ENCODE data around the gene TSC2.

The TSC2 gene

DNA sequence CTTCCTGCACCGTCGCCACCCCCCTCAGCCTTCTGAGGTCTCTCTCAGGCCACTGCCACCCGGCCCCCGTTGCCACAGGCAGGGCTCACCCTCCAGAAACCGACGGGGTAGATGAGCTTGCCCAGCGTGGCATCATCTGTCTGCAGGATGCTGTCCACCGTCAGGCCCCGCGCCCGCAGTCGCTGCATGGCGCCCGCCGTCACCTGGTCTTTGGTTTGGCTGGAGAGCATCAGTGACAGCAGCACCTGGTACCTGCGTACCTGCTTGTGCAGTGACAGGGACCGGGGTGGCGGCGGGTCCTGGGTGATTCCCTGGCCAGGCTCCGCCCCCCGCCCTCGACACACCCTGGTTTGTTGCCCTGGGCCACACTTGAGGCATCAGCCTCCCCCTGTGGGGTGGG lies 3.2 kb upstream of the TSC2 start:
- no peak for DNase-seq

DNA sequence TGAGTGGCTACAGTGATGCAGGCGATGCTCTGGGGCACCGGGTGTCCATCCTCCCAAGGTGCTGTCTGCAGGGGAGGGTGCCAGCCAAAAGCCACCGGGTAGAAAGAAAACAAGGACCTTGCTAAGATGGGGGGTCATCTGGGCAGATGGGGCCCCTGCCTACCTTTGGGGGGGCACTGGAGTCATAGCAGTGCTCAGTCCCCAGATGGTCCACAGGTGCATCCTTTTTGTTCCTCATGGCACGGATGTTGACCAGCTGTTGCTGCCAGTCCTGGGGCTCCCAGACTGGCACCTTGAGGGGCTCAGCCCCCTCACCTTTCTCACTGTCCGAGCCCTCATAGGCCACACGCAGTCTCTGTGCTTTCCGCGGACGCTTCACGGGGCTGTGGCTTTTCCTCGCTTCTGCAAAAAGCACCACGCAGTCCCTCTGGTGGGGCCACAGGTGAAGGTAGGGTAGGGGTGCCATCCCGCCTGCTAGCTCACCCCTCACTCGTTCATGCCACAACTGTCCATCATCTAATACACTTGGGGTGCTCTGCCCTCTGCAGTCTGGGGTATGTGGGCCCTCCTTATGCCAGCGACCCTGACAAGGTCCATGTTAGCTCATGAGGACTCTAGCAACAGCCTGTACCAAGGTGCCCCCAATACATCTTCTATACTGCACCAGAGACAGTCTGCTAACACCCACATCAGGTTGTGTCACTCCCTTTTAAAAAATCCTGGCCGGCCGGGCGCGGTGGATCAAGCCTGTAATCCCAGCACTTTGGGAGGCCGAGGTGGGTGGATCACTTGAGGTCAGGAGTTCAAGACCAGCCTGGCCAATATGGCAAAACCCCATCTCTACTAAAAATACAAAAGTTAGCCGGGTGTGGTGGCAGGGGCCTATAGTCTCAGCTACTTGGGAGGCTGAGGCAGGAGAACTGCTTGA lies 1.6 kb upstream of the TSC2 start:
- no peak for DNase-seq

DNA sequence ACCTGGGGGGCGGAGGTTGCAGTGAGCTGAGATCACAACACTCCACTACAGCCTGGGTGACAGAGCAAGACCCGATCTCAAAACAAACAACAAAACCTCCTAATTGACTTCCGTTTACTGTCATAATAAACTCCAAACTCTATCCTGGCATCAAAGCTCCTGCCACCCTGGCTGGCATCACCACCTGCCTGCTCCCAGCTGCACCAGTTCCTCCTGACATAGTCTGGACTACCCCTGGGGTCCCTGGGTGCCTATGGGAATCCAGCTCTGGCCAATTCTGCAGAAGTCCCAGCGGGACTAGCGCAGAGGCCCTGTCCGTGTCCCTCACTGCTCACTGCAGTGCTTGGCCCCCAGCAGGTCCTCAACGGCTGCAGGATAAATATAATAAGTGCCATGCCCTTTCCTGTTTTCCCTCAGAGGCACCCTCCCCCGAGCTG lies 874 bp upstream of the TSC2 start:
- DNase-seq, result peak; percentile 64

DNA sequence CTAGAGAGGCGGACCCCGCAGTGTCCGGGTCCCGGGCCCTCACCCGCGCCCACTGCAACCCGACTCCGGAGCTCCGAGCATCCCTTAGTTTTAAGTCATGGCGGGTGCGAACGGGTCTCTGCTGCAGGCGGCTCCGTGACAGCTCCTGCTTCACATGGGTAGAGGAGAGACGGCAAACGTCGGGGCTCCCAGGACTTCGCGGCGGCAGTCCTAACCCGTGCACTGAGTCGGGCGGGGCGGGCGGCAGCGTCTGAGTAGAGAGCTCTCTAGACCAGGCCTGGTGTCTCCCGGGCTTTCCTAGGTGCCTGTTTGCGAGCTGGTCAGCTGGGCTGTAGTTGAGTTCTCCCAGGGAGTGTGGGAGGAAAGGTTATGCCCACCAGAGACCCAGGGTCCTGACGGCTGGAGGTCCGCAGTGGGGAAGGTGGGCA lies 345 bp downstream of the TSC2 start:
- DNase-seq, result no peak

DNA sequence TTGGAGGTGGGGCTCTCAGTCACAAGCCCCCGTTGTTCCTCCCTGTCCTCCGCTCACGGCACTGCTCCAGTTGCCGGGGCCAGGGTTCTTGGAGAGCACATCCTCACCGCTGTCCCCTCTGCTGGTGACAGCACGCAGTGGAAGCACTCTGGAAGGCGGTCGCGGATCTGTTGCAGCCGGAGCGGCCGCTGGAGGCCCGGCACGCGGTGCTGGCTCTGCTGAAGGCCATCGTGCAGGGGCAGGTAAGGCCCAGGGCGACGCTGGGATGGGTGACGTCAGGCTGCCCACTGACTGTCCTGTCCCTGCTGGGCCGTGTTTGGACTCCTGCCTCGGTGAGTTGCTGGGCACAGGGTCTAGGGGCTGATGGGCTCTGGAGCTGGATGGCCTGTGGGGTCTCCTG lies 5.4 kb downstream of the TSC2 start:
- no peak for DNase-seq

DNA sequence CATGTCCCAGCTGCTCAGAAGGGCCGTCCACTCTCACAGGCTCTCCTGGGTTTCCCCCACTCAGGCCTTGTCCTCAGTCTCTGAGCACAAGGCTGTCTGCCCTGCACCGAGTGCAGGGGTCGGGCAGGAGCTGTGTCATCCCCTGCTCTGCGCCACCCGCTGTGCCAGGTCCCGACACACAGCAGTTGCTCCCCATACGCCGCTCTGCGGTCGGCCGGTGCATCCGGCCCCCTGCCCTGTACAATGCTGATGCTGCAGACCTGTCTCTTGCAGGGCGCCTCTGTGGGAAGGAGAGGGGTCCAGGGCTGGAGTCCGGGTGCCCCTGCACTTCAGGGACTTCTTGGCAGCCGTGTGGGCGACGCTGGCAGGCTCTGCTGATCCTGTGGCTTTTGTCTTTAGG lies 6.1 kb downstream of the TSC2 start:
- no peak for DNase-seq

DNA sequence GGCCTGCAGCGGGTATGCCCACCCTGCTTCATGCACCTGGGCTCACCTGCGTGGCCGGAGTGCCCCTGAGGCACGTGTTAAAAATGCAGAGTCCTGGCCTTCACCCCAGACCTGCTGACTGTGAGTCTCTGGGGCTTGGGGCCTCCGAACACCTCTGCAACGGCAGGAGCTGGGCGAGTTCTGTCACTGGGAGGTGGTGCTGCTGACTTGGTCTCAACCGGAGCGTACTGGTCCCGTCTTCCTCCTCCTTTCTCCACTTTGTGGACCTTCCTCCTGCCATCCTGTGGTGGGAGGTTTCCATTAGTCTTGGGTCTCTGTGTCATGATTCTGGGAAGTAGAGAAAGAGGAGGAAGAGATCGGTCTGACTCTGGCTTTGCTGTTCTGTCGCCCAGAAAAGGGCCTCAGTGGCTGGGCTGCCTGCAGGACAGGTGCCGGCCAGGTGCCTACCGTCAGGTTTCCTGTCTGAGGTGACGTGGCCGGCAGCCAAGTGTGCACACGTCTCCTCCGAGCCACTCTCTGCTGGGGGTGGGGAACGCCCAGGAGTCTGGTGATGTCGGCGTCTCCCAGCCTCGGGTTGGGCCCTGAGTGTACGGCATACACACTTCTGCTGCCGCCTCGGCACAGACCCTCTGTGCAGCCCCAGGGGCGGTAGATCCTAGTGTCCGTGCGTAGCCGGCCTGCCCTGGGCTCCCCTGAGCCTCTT lies 6.9 kb downstream of the TSC2 start:
- DNase-seq, result peak; percentile 93

DNA sequence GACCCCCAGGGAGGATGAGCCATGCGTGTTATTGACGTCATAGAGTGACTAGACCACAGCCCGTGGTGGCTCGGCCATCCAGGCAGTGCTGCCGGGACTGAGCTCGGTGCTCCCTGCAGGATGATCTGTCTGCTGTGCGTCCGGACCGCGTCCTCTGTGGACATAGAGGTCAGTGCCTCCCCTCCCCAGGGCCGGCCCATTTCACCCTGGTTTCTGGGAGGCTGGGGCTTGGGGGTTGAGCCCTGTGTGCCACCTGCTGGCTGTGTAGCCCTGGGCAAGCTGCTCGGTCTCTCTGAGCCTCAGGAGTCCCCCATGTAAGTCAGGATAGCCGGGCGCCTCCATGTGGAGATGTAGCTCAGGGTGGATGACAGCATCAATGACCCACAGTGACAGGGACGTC lies 8.3 kb downstream of the TSC2 start:
- DNase-seq, result no peak

DNA sequence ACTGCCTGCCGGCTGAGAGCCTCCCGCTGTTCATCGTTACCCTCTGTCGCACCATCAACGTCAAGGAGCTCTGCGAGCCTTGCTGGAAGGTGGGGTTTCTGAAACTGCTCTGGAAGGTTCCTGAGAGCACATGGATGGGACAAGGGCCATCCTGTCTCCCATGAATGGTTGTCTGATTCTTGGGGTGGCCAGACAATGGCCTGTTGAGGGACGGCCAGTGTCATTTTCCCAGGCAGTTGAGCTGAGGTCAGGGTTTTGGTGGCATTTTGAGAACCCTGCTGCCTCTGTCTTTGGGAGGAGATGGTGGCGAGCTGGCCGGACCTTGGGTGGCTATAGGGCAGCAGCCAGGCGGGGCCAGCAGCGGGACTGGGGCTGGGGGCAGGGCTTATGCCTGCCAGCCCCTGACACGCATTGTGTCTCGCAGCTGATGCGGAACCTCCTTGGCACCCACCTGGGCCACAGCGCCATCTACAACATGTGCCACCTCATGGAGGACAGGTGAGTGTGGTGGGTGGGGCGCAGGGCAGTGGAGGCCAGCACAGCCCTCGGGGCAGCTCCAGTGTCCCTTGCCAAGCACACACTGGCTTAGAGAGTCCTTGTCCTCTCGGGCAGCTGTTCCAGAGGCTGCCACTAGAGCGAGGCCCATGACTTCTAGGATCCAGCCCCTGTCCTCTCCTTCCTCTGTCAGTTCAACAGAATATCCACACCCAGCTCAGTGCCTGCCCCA lies 9.1 kb downstream of the TSC2 start:
- DNase-seq, result no peak

DNA sequence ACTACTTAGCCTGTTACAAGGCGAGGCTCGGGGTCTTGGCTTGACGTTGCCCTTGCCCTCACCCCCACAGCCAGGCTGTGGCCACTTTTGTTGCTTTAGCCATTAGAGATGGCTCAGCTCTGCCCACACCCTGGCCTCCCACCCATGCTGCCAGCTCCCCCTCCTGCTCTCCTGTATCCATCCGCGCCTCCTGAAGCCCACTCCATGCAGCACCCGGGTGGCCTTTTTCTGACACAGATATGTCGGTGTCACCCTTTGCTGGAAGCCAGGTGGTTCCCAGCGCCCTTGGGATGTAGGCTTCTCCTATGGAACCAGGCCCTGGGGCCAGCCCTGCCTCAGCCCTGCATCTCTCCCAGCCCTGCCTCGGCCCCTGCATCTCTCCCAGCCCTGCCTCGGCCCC lies 9.7 kb downstream of the TSC2 start:
- DNase-seq, result no peak

DNA sequence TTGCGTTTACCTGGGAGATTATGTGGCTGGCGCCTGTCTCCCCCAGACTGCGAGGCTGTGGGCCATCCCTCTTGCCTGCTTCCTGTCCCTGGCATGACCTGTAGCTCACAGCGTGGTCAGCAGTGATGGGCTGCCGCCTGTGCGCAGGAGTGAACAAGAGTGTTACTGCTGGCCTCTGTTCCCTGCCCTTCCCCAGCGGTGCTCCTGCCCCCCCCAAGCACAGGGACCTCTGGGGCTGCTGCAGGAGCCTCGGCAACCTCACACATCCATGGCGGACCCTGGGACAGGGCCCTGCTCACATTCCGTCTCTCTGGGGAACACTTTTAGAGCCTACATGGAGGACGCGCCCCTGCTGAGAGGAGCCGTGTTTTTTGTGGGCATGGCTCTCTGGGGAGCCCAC lies 10.6 kb downstream of the TSC2 start:
- no peak for DNase-seq

DNA sequence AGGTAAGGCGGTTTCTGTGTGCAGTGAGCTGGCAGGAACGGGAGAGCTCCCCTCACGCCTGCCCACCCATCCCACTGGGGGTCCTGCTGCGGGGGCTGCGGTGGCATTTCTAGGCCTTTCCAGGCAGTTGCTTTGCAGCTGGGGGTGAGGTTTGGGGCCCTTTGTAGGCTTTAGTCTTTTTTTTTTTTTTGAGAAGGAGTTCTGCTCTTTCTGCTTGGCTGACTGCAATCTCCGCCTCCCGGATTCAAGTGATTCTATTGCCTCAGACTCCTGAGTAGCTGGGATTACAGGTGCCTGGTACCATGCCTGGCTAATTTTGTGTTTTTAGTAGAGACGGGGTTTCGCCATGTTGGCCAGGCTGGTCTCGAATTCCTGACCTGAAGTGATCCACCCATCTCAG lies 11.1 kb downstream of the TSC2 start:
- DNase-seq, result no peak

DNA sequence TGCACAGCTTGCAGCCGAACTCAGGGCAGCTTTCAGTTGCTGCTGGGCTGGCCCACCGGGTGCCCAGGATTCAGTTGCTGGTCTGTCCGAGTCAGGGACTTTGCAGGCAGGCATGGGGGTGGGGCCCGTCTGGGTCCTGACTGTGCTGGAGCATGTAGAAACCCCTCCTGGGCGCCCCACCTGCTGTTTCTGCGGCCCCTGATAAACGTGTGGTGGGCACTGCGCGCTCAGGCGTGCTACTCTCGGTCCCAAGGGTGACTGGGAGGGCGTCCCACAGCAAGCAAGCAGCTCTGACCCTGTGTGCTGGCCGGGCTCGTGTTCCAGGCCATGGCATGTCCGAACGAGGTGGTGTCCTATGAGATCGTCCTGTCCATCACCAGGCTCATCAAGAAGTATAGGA lies 12.6 kb downstream of the TSC2 start:
- DNase-seq, result no peak

DNA sequence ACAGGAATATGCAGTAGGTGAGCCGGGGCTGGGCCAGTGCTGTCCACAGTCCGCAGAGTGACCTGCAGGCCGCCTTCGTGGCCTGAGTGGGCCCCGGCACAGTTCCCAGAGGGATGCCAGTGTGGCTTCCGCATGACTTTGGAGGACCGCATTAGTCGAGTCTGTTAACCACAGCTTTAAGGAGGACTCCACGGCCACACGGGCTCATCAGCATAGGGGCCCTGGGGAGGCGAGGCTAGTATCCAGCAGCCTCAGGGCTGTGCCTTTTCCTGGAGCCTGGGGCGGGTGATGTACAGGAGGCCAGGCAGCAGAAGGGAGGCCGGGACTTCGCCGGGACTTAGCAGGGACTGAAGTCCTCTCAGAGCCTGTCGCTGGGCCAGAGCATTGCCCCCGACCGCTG lies 13.2 kb downstream of the TSC2 start:
- DNase-seq, result no peak

DNA sequence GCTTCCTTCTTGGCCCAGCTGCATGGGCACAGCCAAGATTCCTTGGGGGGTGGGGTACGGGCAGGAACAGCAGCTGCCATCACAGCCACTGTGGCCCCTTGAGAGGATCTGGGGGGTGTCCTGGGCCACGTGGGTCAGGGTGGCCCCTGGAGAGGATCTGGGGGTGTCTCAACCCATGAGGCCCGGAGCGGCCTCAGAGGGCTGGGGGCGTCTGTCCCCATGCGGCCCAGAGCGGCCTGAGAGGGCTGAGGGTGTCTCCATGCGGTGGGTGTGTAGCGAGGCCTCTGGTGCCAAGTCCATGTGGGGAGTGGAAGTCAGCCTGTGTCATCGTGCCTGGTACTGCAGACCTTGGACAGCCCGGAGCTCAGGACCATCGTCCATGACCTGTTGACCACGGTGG lies 13.7 kb downstream of the TSC2 start:
- DNase-seq, result no peak

DNA sequence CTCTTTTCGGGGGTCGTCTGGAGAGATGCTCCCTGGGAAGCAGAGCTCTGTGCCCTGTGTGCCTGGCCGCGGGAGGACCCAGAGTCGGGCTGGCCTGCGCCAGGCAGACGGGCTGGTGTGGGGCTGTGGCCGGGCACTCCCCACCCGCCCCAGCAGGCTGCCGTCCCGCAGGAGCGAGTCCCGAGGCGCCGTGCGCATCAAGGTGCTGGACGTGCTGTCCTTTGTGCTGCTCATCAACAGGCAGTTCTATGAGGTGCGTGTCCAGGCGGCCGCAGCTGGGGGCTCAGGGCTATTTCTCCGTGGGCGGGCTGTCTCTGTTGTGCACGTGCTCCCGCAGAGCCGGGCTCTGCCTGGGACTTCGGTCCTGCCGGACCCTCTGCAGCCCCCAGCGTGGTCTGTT lies 15.0 kb downstream of the TSC2 start:
- DNase-seq, result no peak

DNA sequence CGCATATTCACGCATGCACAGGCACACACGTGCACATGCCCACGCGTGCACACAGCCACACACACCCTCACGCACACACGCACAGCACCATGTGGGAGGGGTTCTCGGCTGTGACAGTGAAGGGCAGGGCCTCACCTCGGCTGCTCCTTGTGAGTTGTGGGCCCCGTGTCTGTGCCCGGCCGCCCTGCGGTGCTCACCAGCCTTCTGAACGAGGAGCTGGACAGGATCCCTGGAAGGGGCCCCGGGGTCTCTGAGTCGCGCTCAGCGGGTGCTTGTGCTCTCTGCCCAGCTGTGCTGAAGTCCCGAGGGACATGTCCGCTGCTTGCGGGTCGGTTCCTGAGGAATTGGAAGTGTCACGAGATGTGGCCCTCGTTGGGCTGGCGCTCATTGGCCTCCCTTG lies 16.1 kb downstream of the TSC2 start:
- DNase-seq, result no peak

DNA sequence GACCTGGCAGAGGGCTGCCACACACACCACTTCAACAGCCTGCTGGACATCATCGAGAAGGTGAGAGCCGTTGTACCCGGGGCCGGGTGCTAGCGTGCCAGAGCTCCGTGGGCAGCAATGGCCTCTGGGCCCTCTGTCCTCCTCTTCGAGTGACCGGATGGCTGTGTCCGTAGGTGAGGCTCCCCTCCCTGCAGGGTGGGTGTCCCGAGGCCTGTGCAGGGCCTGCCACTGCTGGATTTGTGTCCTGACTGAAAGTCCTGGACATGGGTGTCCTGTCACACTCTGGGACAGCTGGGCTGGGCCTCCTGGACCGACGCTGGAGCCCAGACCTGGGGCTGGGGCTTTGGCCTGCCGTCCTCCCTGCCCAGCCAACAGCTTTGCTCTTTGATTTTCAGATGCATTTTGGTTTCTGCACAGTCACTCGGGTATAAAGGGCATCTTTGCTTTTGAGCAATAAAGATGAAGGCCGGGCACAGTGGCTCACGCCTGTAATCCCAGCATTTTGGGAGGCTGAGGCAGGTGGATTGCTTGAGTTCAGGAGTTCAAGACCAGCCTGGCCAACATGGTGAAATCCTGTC lies 16.7 kb downstream of the TSC2 start:
- no peak for DNase-seq

DNA sequence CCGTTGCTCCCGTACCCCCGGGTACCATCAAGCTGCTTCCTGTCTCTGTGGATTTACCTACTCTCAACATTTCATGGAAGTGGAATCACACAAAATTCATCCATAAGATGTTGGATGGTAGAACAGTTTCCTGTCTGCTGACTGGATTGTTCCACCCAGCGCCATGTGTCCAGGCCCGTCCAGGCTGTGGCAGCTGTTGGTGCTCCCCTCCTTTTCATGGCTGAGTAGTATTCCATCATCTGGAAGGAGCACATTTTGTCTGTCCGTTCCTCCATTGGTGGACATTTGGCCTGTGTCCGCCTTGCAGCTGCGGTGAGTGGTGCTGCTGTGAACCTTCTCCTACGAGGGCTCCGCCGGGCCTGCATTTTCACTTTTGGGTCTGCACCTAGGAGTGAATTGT lies 18.4 kb downstream of the TSC2 start:
- no peak for DNase-seq

DNA sequence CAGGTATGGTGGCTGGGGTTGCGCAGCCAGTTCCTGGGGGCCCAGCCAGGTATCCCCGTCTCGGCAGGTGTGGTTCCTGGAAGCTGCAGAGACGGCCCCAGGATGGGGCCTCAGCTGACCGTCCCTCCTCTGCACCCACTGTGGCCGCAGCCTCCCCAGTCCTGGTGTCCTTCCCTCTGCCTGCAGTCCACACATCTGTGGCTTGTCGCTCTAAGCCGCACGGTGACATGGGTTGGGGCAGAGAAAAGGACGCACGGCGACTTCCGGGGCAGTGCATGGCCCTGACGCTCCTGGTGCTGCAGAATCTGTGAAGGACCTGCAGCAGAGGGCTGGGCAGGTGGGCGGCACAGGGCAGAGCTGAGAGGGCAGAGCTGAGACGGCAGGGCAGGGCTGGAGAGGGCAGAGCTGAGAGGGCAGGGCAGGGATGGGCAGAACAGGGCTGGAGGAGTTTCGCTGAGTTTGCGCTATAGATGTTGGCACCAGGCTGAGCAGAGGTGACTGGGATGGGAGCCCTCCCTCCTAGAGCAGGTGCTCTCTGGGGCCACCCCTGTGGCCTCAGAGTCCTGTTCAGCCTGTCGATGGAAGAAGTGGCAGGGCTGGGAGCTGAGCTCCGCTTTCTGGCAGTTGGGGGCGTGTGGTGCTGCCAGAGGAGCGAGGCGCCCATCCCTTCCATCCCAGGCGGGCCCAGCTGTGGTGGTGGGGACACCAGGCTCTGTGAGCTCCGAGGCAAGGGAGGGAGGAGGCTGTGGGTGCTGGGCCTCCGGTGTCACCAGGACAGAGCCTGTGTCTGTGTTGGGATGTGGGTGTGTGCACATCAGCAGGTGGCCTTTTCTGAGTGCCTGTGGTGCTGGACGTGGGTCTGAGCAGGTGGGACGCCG lies 23.0 kb downstream of the TSC2 start:
- no peak for DNase-seq

DNA sequence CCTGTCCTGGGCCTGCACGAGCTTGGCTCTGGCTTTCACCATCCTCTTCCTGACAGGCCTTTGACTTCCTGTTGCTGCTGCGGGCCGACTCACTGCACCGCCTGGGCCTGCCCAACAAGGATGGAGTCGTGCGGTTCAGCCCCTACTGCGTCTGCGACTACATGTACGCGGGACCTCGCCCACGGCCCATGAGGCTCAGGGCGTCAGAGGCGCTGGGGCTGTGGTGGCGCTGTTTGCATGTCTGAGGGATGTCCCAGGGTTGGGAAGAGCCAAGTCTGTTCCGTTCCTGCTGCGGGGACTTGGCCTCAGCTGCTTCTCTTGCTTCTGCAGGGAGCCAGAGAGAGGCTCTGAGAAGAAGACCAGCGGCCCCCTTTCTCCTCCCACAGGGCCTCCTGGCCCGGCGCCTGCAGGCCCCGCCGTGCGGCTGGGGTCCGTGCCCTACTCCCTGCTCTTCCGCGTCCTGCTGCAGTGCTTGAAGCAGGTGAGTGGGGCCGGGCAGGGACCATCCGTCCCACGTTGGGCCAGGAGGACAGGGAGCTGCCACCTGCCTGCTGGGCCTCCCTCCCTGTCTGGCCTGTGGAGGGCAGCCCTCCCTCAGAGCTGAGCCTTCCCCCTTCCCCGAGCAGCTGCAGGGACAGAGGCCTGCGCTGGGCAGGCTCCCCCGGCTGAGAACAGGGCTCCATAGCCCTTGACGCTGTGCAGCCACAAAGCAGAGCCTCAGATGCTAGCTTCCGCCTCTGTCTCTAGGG lies 23.8 kb downstream of the TSC2 start:
- no peak for DNase-seq

DNA sequence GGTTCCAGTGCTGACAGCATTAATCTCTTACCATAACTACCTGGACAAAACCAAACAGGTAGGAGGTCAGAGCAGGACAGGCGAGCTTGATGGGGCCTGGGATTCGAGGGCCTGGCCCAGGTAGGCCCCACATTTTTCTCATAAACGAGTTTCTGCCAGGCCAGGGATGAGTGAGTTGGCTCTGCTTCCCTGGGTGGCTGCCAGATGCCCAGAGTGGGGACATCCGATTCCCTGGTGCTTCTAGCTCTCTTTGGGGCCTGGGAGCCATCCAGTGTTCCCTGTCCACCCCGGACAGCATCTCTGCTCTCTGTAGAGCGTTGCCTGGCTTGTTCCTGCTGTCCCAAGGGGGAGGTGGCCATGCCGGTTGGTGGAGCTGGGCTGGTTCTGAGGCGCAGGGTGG lies 25.1 kb downstream of the TSC2 start:
- no peak for DNase-seq

Data from NCI-H2029 (cell line).